GOT3 (cell line): ENCODE data around the gene HDLBP.

Experiments
- DNase-seq: peaks from one replicate; lab custom pipeline; 2025; ENCODE audit warnings: mixed read lengths; lab: John Stamatoyannopoulos, UW

Gene HDLBP

DNA sequence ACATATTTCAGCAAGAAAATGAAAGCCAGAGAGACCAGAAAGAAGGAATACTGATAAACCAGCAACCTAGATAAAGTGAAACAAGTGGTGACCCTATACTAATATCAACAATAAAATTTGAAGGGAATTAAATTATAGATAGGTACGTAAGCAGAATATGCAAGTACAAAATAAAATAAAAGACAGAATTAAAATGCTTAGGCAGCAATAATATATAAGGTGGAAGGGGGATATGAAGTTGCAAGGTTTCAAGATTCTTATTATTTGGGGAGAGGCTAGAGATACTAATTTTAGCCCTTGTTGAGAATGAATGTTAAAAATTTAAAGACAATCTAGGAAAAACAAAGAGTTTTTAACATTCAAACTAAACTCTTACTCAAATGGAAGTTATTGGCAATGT is 39.6 kb downstream of the HDLBP start:
- DNase-seq = no peak

DNA sequence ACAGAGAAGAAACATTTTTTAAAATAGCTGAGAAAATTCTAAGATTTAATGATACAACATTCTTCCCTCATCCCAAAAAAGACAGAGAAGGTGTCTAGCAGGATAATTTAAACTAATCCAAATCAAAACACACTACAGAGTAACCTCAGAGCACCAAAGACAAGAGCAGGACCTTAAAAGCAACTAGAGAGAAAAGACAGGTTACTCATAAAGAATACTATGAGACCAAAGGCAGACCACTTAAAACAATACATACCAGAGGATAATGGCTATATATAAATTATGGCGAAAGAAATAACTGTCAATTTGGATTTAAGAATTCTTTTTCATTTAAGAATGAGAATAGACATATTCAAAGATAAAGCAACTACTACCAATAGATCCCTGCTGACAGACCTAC is 40.0 kb downstream of the HDLBP start:
- DNase-seq = no peak

DNA sequence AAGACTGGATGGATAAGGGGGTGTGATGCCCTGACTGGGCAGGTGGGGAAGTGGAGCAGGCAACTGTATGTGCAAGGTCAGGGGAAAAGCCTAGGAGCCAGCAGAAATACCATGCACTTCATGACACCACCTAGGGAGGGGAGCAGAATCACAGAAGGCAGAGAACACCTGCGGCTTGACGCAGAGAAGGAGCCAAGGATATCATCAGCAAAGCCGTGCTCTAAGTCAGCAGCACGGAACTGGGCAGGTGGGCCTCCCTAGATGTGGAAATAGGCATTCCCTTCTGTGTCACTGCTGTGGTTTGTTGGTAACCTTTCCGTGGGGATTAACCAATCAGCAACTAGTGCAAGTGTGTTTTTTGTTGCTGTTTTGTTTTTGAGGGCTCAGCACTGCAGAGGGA is 41.3 kb downstream of the HDLBP start:
- DNase-seq = no peak

DNA sequence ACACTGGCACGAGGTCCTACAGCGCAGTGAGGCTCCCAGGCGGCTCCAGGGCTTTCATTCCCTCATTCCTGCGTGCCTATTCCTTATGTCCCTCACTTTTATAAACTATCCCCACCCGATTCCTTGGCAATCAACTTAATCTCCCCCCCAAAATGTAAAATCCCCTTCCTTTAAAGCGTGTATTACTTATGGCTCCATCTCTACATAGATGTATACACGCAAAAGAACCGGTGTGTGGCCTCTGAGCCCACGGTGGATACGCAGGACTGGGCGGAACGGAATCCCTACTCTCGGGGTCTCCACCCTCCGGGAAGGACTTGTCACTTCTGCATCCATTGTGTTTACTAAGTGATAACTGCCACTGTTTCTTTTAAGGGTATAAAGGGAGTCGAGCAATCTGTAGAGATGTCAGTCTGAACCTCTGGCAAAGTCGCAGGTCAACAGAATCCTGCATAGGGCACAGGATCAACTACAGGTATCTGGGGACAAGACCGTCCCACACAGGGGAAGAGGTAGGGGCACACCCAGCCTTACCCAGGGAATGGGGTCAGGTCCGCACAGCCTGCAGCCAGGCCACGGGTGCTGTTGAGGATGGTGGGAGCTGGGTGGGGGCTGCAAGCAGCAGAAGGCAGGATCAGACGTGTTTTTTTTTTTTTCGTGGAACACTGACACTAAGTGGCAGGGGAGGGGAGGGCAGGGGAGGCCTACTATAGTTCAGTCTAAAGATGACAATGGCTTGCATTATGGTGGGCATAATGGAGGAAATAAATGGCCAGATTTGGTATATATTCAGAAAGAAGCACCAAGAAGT is 42.1 kb downstream of the HDLBP start:
- DNase-seq = no peak

DNA sequence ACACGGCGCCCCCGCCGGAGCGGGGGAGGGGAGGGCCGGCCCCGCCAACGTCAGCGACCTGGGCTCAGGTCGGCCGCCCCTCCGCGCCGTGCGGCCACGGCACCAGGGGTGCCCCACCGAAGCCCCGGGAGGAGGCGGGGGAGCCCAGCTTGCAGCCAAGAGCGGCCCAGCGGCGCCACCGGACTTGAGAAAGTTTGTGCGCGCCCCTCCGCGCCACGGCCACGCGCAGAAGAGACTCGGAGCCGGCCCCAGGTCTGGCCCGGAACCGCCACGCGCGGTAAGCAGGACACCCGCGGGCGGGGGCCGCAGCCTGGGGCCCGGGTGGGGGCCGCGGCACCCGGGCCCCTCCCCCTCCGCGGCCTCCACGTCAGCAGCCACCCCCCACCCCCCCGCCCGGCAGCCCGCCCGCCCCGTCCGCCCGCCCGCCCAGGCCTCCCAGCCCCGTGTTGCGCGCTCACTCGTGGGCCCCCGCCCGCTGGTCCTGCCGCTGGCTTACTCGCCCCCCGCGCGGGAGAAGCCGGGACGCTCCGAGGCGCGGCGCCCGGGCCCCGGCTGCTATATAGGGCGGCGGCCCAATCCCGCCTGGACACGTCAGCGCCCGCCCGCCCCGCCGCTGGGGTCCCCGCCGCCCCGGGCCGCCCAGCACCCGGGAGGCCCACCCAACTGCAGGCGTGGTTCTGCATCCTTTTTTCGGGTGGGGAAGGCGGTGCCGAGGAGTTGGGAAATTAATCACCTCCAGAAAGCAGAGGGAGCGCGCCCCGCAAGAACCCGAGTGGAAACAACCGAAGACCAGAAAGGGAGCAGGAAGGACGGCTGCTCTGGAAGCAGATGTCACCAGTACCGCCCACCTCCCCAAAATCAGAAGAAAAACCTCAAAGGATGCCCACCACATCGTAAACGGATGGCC is 42.9 kb downstream of the HDLBP start:
- DNase-seq = no peak

DNA sequence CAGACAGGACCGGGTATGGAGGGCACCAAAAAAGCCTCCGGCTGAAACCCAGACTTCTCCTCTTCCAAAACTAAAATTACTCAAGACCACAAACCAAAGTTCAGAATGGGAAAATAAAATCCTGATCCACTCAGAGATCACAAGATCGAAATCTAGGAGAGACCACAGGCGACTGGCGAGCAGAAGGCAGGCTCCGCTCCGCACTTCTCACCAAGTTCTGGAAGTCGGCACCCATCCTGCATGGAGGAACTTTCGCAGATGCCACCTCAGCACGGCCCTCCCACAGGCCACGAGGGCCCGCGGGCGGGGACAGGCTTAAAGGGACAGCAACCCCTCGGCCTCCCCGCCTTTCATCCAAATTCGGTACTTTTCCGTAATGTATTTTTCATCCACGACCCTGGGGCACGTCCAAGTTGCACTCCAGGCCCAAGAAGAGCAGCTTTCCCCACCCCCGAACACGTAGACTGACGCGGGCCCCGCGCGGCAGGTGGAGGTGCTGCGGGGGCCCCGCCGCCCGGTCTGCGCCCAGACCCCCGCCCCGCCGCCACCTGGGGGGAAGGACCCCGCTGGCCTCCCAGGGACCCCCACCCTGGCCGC is 43.7 kb downstream of the HDLBP start:
- DNase-seq = peak; percentile 39

DNA sequence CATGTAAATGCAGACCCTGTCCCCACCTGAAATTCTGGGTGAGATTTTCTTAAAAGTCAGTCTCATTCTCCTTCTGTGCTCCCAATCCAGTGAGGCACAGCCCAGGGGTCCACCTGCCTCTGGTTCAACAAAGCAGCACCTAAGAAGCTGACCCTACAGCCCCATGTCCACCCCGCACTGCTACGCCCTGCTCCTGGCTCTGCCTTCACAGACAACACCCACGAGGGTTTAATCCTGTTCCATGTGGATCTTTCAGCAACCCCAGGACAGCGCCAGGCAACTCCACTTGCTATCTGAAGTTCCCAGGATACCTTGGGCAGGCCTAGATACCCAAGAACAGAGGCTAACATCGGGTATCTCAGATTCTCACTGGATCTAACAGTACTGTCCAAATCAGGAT is 44.9 kb downstream of the HDLBP start:
- DNase-seq = no peak

DNA sequence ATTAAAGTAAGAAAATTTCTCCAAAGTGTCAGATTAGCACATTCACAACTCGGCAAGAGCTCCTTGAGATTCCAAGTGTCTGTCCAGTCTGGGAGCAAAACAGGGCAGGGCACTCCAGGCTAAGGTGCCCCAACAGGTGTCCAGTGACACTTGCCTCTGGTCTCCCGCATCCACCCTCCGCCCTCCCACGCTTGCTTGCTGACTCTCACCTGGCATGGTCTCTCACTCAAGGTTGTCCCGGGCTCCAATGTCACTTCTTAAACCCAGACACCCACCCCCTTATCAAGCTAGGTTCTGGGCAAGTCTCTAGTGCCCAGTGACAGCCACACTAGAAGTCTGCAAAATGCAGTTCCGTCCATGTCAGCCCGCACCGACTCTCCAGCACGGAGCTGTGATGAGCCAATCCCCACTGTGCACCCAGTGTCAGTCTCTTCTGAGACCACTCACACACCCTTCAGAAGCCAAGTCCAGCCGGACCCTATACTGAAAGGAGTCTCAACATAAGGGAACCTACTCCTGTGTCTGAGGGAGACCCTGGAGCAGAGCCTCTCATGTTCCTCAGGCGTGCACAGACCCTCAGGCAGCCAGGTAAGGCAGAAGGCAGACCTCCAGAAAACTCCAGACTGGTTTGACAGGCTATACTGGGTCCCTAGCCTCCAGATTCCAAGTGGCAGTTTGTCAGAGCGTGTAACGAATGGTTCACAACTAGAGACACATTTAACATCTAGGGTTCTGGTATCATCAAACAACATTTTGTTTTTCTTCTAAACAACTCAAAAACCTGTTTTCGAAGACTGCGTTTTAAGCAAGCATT is 45.6 kb downstream of the HDLBP start:
- DNase-seq = no peak

DNA sequence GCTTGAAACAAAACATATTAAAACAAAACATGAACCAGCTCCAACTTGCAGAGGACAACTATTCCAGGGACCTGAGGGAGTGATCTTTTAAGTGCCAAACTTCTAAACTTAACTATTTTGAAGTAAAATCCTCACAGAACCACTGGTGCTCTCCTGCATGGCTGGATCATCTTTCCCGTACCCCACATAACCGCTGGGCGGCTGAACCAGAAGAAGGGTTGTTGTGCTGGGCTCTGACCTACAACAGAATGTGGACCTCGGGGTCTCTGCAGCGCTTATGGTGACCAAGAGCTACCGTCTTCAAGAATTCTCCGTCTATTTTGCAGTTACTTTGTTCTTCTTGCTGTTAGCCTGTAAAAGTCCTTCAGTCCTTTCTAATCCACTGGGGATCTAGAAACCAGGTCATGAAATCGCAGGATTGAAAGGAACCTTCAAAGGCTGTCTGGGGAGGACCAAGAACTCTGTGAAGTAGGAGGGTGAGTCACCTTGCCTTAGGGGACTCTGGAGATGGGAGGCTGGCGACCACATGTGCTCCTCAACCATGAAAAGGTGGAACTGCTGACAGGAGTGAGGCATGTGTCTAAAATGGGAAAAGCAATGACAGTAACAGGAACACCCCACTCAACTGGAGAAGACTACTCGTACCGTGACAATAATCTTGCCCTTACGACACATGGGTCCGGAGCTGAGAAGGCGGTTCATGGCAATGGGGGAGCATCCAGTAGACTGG is 46.6 kb downstream of the HDLBP start:
- no peak for DNase-seq

DNA sequence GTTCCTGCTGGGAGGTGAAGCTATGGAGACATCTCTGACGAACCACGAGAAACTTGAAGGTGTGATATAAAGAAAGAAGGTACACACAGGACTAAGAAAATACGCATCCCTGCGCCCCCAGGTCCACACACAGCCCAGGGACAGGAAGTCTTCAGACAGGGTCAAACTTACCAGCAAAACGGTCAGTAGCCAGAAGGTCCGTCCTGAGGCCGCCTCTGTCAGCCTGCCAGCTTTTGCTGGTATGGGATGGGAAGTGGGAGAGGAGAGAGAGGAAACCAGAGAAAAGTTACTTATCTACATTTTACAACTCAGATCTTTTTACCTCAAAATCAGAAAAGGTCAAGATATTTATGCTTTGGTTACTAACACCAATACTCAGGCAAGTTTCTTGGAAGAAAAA is 47.2 kb downstream of the HDLBP start:
- no peak for DNase-seq

DNA sequence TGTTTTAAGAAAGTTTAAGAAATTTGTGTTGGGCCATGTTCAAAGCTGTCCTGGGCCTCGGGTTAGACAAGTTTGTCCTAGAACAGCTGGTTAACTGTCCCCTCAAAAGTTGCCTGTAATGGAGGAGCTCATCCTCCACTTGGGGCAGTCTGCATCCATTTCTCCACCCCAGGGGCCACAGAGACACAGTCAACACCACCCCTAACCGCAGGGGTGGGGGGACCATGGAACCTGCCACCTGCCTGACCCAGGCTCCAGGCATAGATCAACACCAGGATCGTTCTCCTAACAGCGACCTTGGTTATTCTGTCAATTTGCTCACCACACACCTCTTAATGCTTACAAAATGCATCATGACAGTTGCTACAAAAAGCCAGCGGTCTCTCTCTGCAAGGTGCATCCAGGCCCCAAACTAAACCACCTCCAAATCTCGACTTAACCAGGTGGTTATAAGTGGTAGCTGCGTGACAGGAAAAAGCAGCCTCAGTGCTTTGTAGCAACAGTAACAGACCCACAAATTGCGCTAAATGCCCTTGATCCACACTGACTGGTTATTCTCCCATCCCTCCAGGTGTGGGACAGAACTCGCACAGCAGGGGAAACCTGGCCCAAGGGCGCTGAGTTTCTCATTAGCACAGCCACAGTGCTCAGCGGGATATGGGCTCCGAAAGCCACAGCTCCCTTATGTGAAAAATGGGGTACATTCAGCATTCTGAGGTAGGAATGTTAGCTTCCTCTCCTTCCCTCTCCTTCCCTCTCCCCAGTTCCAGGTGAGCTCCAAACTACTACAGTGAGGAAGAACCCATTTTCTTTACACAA is 48.0 kb downstream of the HDLBP start:
- DNase-seq = no peak

DNA sequence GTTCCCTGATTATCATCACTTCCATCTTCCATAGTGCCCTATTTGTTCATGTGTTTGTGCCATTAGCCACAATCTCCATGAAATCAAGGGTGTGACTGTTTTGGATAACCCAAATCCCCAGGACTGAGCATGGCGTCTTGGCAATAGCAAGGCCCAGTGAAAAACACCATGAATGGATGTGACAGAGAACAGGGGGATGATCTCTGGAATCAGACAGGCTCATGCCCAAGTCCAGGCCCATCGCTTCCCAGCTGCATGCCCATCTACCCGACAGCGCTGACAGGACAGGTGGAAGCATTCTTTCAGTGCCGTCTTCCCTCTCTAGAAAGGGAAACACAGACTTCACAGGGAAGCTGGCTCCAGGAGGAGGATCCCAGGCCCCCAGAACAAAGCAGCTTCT is 50.0 kb downstream of the HDLBP start:
- DNase-seq = no peak

DNA sequence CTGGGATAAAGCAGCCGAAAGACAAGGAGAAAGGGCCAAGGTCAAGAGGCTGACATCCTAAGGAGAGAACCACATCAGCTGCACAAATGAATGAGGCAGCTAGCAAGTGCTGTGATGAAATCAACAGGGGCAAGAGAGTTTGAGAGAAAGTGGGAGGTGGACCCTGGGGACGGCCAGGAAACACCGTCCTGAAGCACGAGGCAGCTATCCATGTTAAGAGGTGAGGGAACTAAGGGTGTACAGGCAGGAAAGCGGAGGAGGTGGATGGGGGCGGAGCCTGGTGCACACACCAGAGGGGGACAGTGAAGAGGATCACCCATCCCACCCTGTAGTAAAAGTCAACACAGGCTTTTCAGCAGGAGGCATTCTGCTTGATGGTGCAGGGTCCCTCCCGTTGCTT is 52.4 kb downstream of the HDLBP start:
- DNase-seq = no peak

DNA sequence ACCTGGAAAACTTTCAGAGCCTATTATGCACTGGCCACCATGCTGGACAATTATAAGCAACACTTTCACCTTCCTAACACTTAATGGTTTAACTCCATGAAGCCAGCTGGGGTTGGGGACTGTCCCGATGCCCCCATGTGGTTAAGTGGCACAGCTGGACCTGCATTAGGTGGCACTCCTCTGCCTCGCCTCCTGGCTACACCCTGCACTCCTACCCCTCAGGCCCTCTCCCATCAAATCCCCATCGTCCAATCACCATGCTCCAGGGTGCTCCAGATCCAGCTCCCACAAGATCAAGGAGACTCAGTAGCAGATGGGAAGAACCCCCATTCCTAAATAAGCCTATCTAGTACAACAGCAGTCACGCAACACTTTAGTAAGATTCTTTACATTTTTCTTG is 53.8 kb downstream of the HDLBP start:
- DNase-seq = no peak

DNA sequence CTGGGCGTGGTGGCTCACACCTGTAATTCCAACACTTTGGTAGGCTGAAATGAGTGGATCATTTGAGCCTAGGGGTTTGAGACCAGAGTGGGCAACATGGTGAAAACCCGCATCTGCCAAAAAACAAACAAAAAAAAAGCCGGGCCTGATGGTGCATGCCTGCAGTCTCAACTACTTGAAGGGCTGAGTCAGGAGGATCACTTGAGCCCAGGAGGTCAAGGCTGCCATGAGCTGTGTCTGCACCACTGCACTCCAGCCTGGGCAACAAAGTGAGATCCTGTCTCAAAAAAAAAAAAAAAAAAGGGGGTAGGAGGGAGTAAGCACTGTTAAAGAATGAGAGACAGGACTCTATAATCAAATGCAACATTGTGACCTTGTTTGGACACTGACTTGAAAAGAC is 54.6 kb downstream of the HDLBP start:
- no peak for DNase-seq

DNA sequence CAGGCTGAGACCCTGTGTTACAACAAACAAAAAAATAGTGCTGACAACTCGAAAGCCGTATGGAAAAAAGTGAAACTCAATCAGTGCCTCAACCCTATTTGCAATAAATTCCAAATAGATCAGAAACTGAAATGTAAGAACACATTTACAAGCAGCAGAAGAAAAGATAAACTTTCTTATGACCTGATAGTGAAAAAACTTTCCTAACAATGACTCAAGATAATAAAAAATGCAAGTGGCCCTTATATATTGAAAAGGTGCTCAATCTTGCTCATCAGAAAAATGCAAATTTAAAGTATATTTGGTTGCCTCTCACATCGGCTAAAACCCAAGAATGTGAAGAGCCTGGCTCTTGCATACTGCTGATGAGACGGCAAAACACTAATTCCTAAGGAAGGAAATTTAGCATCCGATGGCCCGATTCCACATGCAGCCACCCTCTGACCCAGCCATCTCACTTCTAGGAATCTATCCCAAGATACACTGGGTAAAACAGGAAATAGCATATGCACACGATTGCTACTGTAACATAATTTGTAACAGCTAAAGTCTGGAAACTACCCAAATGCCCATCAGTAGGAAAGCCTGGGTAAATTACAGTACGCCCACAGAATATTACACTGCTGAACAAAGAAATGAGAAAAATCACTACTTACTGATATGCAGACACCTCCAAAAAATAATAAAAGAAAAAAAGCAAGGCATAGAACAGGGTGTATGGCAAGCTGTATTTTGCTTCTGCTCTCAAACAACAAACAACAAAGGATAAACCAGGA is 56.8 kb downstream of the HDLBP start:
- DNase-seq = no peak

DNA sequence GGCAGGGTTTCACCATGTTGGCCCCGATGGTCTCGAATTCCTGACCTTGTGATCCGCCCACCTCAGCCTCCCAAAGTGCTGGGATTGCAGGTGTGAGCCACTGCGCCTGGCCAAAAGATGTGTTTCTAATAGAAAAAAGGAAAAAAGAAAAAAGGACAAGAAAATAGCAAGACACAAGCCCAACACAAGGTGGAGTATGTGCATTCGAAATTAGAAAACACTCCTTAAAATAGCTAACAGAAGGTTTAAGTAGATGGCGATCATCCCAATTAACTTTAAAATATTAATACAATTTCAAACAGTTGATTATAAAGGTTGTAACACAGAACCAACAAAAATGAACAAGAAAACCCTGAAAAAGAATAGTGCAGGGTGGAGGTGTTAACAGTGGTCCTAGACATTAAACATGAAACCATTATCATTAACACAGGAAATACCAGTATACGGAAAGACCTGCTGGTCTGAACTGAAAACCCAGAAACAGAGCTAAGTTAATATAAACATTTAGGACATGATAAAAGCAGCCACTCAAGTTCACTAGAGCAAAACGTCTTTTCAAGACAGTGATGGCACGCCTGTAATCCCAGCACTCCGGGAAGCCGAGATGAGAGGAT is 57.9 kb downstream of the HDLBP start:
- no peak for DNase-seq

DNA sequence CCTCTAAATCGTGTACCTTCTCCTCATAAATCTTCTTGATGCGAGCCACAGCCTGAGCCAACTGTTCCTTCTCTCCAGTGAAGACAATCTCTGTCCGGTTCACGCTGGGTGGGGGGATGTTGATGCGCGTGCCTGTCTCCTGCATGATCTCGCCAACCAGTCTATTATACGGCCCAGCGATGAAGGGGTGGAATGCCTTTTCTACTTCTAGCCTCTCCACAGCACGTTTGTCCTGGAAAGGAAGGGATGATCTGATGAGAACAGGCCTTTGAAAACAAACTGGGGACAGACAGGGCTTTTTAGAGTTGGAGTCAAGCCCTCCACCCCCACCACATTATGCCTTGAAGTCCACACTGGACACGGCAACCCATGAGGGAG is 59.3 kb downstream of the HDLBP start:
- DNase-seq = no peak

DNA sequence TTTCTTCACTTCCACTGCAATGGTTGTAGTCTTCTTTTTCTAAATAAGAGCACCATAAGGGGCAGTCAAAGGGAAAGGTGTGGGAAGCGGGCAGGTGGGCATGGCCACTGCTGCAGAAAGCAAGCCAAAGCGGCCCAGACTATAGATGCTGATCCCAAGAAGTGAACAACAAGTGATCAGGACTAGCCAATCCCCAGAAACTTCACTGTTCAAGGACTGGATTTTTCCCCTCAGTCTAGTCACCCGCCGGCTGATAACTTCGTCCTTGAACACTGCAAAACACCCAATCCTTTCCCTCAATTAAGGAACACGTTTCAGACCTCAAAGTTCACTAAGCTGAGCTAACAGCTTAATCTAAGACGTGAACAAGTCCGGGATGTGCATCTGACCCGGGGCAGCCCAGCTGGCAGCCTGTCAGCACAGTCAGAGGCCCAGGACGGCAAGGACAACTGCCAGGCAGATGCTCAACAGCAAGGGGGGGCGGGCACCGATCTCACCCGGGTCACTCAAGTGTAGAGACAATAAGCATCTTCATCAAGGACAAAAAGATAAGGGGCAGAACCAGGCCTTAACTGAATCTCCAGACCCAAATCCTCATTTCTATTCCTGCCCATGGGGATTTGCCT is 59.8 kb downstream of the HDLBP start:
- DNase-seq = no peak
